ENCODE measurements around the gene TLCD1. TPM values are rescaled to one million over a fixed set of nuclear protein-coding genes. Genes with fewer than 3 reads are reported as not detected.

TLCD1 gene

DNA sequence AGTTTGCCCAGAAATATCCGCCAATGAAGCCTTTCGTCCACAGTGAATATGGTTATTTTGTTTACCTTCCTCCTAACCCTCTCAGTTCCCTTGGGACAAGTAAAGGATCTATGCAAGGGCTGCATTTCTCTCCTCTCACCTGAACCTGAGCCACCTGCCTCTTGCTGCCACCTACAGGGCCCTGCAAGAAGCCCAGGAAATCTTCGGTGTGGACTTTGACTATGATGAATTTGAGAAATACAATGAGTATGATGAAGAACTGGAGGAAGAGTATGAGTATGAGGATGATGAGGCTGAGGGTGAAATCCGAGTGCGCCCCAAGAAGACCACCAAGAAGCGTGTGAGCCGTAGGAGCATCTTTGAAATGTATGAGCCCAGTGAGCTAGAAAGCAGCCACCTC, 50.1 kb downstream of the TLCD1 start:
- no peak overlapping the region for H3K4me2 ChIP-seq (ENCODE audit: low read length)
- H3K79me2 ChIP-seq (ENCODE audit: control insufficient read depth, insufficient read depth, low read length) = no peaks in the 10 kb centered on the region
- H3K4me1 ChIP-seq (ENCODE audit: control insufficient read depth, low read depth, low read length) = no peaks in the 10 kb centered on the region
- no peak overlapping the region for H2AK5ac ChIP-seq (ENCODE audit: low read length)
- peaks cover 1% of the 10 kb centered on the region for H3K79me1 ChIP-seq (ENCODE audit: low read length)
- H2BK120ac ChIP-seq (ENCODE audit: low read depth, low read length) = no peak overlapping the region
- no peak overlapping the region for H3K56ac ChIP-seq (ENCODE audit: low read length)
- H3K9ac ChIP-seq (ENCODE audit: low read length) = no peak overlapping the region
- no peak overlapping the region for H3K18ac ChIP-seq (ENCODE audit: low read length)
- no peak overlapping the region for H2BK15ac ChIP-seq (replicated peaks; ENCODE audit: low read depth)
- peaks cover 34% of the 10 kb centered on the region for H3K36me3 ChIP-seq (ENCODE audit: control insufficient read depth, insufficient read depth, low read length)
- H4K5ac ChIP-seq (ENCODE audit: low read length) = no peak overlapping the region
- WGBS (ENCODE audit: extremely low coverage, insufficient coverage, low lambda C conversion rate) = no CpG with 5 or more reads among the region's 7 CpGs
- no peak overlapping the region for H2BK5ac ChIP-seq (ENCODE audit: low read length)
- no peak overlapping the region for H3K4ac ChIP-seq (ENCODE audit: low read depth, low read length)
- H3K4me3 ChIP-seq (ENCODE audit: low read length) = no peak overlapping the region
- no peaks in the 10 kb centered on the region for H3K27me3 ChIP-seq (ENCODE audit: insufficient read depth, low read length, poor library complexity)
- DNase-seq = peak; percentile 48
- no peak overlapping the region for H4K8ac ChIP-seq (ENCODE audit: low read depth, low read length)
- H3K23ac ChIP-seq (ENCODE audit: low read length) = no peak overlapping the region
- H3K27ac ChIP-seq (ENCODE audit: low read depth, low read length) = no peak overlapping the region

DNA sequence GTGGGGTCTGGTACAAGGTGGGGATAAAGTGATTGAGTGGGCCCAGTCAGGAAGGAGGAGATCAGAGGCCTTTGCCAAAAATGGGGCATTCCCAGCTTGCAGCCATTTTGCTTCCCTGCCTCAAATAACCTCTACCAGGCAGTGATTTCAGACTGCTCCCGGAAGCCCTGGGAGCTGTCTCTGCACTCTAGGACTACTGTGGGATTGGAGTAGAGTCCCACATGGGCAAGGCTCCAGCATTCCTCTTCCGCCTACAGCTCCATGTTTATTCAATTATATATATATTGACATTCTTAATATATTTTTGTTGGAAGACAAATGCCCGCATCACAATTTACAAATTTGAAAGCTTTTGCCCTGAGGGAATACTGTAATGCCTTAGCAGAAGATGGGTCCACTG, 50.5 kb downstream of the TLCD1 start:
- no CpG with 5 or more reads among the region's 3 CpGs for WGBS (ENCODE audit: extremely low coverage, insufficient coverage, low lambda C conversion rate)
- no peak overlapping the region for H3K18ac ChIP-seq (ENCODE audit: low read length)
- no peak overlapping the region for H3K9ac ChIP-seq (ENCODE audit: low read length)

More for the DNA sequence above, 50.5 kb downstream of the TLCD1 start:
- no peak overlapping the region for H3K56ac ChIP-seq (ENCODE audit: low read length)
- DNase-seq = no peak
- no peaks in the 10 kb centered on the region for H3K4me1 ChIP-seq (ENCODE audit: control insufficient read depth, low read depth, low read length)
- H2BK5ac ChIP-seq (ENCODE audit: low read length) = no peak overlapping the region
- no peak overlapping the region for H3K27ac ChIP-seq (ENCODE audit: low read depth, low read length)
- no peak overlapping the region for H4K8ac ChIP-seq (ENCODE audit: low read depth, low read length)
- no peak overlapping the region for H3K23ac ChIP-seq (ENCODE audit: low read length)
- no peak overlapping the region for H3K4me3 ChIP-seq (ENCODE audit: low read length)
- H3K4ac ChIP-seq (ENCODE audit: low read depth, low read length) = no peak overlapping the region
- no peak overlapping the region for H2AK5ac ChIP-seq (ENCODE audit: low read length)
- no peak overlapping the region for H4K5ac ChIP-seq (ENCODE audit: low read length)
- no peak overlapping the region for H3K4me2 ChIP-seq (ENCODE audit: low read length)
- no peaks in the 10 kb centered on the region for H3K79me2 ChIP-seq (ENCODE audit: control insufficient read depth, insufficient read depth, low read length)
- no peaks in the 10 kb centered on the region for H3K27me3 ChIP-seq (ENCODE audit: insufficient read depth, low read length, poor library complexity)
- peaks cover 34% of the 10 kb centered on the region for H3K36me3 ChIP-seq (ENCODE audit: control insufficient read depth, insufficient read depth, low read length)
- peaks cover 2% of the 10 kb centered on the region for H3K79me1 ChIP-seq (ENCODE audit: low read length)
- H2BK15ac ChIP-seq (replicated peaks; ENCODE audit: low read depth) = no peak overlapping the region
- H2BK120ac ChIP-seq (ENCODE audit: low read depth, low read length) = no peak overlapping the region

Small RNA genes lying within 50 kb of the gene (small RNA-seq; reads per million reads assigned to genes)
- not detected for gene SNORD42A (ENCODE audit: insufficient read depth)
- 0.90 reads per million for gene SNORD42B (ENCODE audit: insufficient read depth)
- not detected for gene SNORD4A (ENCODE audit: insufficient read depth)
- gene SNORD4B (ENCODE audit: insufficient read depth) = not detected
